Lower leg skin (tissue), 4 donors: ENCODE results near the gene ACOXL. TPM values are rescaled to one million over a fixed set of nuclear protein-coding genes. Genes with fewer than 3 reads are reported as not detected.

Experiments
- DNase-seq, 2 donors: peaks; one replicate each; pipeline ENCODE4 v3.0.0-alpha.2; 2019; ENCODE audit warnings: low spot score in 2 of 2
- H3K4me3 ChIP-seq: fragments of 200-600 bp; sonication (generic); 2 replicates; pipeline ENCODE4 v1.5.1; 2017; ENCODE audit warnings: mild to moderate bottlenecking, low read depth; ENCODE audit not compliant: poor library complexity, severe bottlenecking
- CTCF ChIP-seq, 3 donors: fragments of 450-650 bp; IDR thresholded peaks; one replicate each; pipeline ENCODE4 v1.5.1; 2016; ENCODE audit warnings: antibody characterized with exemption in 3 of 3, mild to moderate bottlenecking in 3 of 3, moderate library complexity in 2 of 3
- POLR2A ChIP-seq, 2 donors: fragments of 450-650 bp; IDR thresholded peaks; one replicate each; pipeline ENCODE4 v1.6.1; 2016 to 2017; ENCODE audit warnings: antibody characterized with exemption in 2 of 2, mild to moderate bottlenecking in 1 of 2, moderate library complexity in 1 of 2
- WGBS, 2 donors: methylation state at CpG; one replicate each; pipeline ENCODE4 v1.1.5; 2018; 5-methylcytosine and 5-hydroxymethylcytosine counted together
- intact Hi-C: fragments of 100-400 bp; cut with DNase I; formaldehyde crosslinking; loops from one replicate; pipeline ENCODE4 v1.15.0; 2023; ENCODE audit warnings: low total_unique reads
- total RNA-seq, 4 donors: library from RNA; depleted of rRNA; stranded (reverse); fragments of >200 nt; gene quantifications; one replicate each; pipeline ENCODE4 v1.1.0, GENCODE V29; 2016

ACOXL gene
- total RNA-seq, 4 donors from 2014 or later = not detected

GRCh38 chr2:110712737-110713136, 19.6 kb upstream of the ACOXL start:
- TF ChIP-seq POLR2A (IDR thresholded peaks at IDR 0.05) = no peak
- intact Hi-C loops = no loop called here
- 87 to 98% methylated on average over 1 of the region's 1 CpG for WGBS, 2 donors
- no peak for DNase-seq
- no peak overlapping the region for H3K4me3 ChIP-seq

DNA sequence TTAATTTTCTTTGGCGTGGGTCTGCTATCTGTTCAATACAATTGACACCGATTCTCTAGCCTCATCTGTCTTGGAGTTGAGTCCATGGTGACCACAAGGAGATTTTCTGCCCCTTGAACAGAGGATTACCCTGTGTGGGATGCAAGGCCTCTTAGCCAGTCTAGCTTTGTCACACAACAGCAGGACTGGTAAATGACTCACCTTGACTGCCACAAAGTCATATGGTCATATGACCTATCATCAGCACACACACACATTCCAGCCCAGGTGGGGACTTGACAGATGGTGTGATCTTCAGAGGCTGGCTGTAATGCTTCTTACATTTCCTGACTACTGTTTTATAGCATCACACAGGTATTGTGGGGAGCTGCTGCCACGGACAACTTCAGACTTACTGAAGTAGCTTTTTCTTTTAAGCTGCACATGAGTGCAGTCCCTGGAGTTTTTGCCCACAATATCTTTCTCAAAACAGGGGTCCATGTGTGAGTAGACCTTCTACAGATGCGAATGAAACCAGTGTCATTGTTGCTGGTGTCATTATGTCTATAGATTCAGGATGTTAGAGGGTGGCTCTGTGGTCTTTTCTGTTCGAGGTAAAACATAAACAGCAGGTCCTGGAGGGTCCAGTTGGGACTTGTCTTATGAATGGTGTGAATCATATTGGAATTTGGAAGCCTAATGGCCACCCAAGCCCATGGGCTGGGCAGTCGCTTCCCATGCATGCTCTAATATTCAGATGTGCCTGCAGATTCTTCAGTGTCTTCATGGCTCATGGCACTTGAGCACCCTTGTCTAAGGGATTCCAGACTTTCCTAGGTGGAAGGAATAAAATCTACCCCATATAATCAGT, 18.6 kb upstream of the ACOXL start:
- no peak overlapping the region for H3K4me3 ChIP-seq
- no peak for DNase-seq
- TF ChIP-seq CTCF (IDR thresholded peaks at IDR 0.05) (no peak), POLR2A (IDR thresholded peaks at IDR 0.05) (no peak)
- WGBS, 2 donors = 80 to 82% methylated on average over 6 of the region's 6 CpGs
- intact Hi-C loops = no loop called here

- TF ChIP-seq CTCF (IDR thresholded peaks at IDR 0.05) = no peak
- TF ChIP-seq POLR2A (IDR thresholded peaks at IDR 0.05) = no peak
- WGBS, 2 donors = 57 to 59% methylated on average over 6 of the region's 6 CpGs
- intact Hi-C loops = no loop called here
- no peak for DNase-seq
- no peak overlapping the region for H3K4me3 ChIP-seq
These were observed 17.7 kb upstream of the ACOXL start for GRCh38 chr2:110714452-110715224.

DNA sequence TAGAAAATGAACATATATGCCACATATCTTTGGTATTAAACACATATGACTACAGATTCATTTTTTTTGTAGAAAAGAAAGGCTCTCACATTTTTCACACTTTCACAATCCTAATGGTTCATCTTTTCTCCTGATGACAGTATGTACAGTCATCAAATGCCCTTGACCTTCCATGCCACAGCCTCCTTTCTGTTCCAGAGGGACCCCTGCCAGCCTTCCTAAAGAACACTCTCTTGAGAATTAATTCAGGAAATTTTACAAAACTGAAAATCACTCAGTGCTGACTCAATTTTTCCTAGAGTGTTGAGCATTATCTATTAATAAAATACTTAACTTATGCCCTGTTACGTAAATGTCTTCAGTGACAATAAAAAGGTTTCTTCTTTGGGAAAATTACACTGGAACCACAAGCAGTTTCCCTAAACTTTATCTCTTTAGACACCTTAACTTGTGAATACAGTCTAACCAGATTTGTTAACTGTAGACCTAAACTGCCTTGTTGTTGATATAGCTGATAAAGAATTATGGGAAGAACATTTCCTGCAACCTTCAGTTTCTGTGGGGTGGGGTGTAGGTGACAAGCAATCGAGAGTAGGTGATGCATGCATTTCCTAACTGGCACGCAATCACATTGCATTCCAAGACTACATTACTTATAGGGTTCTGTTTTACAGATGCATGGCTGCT, 15.3 kb upstream of the ACOXL start:
- H3K4me3 ChIP-seq = no peak overlapping the region
- no peak for DNase-seq
- no peak for TF ChIP-seq CTCF (IDR thresholded peaks at IDR 0.05)
- intact Hi-C loops = no loop called here
- WGBS, 2 donors = 59 to 63% methylated on average over 3 of the region's 3 CpGs

GRCh38 chr2:110717734-110718133, 14.6 kb upstream of the ACOXL start:
- TF ChIP-seq CTCF (IDR thresholded peaks at IDR 0.05) (no peak), POLR2A (IDR thresholded peaks at IDR 0.05) (no peak)
- WGBS, 2 donors = 37 to 38% methylated on average over 4 of the region's 4 CpGs
- H3K4me3 ChIP-seq = no peak overlapping the region
- intact Hi-C loops = no loop called here
- DNase-seq = no peak

DNA sequence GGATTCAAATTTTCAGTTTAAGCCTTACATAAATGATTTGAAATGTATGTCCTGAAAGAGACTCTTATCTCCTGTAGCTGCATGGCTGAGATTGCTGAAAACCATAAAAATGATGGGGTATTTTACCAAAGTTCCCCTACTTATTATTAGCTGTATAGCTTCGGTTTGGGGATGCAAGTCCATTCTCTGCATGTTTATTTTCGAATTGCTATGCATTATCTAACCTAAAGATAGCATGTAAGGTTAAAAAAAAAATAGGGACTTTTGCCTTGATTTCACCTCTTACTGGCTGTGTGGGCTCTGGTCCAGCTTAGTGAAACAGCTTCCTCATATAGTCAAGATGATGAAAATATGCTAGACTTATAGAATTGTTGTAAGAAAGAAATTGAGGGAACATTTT, 14.0 kb upstream of the ACOXL start:
- WGBS, 2 donors = 77% methylated on average over 2 of the region's 2 CpGs
- no peak for TF ChIP-seq CTCF (IDR thresholded peaks at IDR 0.05)
- no peak for TF ChIP-seq POLR2A (IDR thresholded peaks at IDR 0.05)
- intact Hi-C loops = no loop called here

More for the DNA sequence above, 14.0 kb upstream of the ACOXL start:
- DNase-seq = no peak
- H3K4me3 ChIP-seq = no peak overlapping the region
